Aorta (tissue), 5 donors: ENCODE measurements around the gene SPIN4. TPM values are rescaled to one million over a fixed set of nuclear protein-coding genes. Genes with fewer than 3 reads are reported as not detected.
"Not testable (repeated sequence)": the region's sequence is repeated elsewhere in the genome, so short reads cannot be mapped to it uniquely, and the experiment has no call there.

ENCODE experiments used
- ATAC-seq: fragments of 200-7000 bp; cut with Tn5 transposase; one replicate; pipeline ENCODE4 v1.9.1; 2022; ENCODE audit warnings: moderate library complexity; ENCODE audit not compliant: low FRiP score
- DNase-seq, 2 donors: peaks; one replicate each; pipeline ENCODE4 v3.0.0-alpha.2; 2020
- H3K27ac ChIP-seq, 2 donors: one replicate each; pipeline ENCODE4 v1.5.1; 2013; ENCODE audit warnings: low read length in 2 of 2, mild to moderate bottlenecking in 2 of 2, moderate library complexity in 2 of 2, control low read depth in 1 of 2, inconsistent platforms in 1 of 2, low read depth in 1 of 2
- H3K27me3 ChIP-seq, 2 donors: one replicate each; pipeline ENCODE4 v1.6.1; 2013; ENCODE audit warnings: control low read depth in 1 of 2, low read length in 1 of 2, mild to moderate bottlenecking in 1 of 2, moderate library complexity in 1 of 2; ENCODE audit not compliant: insufficient read depth in 2 of 2, control insufficient read depth in 1 of 2
- H3K36me3 ChIP-seq, 2 donors: one replicate each; pipeline ENCODE4 v1.6.1; 2013; ENCODE audit warnings: control low read depth in 1 of 2, low read length in 1 of 2, mild to moderate bottlenecking in 1 of 2; ENCODE audit not compliant: insufficient read depth in 2 of 2, control insufficient read depth in 1 of 2
- H3K4me1 ChIP-seq, 2 donors: one replicate each; pipeline ENCODE4 v1.6.1; 2013; ENCODE audit warnings: low read length in 2 of 2, control low read depth in 1 of 2, mild to moderate bottlenecking in 1 of 2, moderate library complexity in 1 of 2; ENCODE audit not compliant: insufficient read depth in 2 of 2, control insufficient read depth in 1 of 2
- H3K4me3 ChIP-seq, 2 donors: one replicate each; pipeline ENCODE4 v1.5.1; 2013; ENCODE audit warnings: low read length in 2 of 2, control low read depth in 1 of 2, mild to moderate bottlenecking in 1 of 2
- H3K9me3 ChIP-seq: one replicate; pipeline ENCODE4 v1.6.1; 2013; ENCODE audit warnings: mild to moderate bottlenecking, low read length; ENCODE audit not compliant: control insufficient read depth
- WGBS, 2 donors: extraction: QIAGEN DNeasy Blood & Tissue Kit; methylation state at CpG; one replicate each; pipeline ENCODE4 v1.1.7; 2013; 5-methylcytosine and 5-hydroxymethylcytosine counted together
- intact Hi-C, 2 donors: fragments of 100-400 bp; cut with DNase I; formaldehyde crosslinking; loops; one replicate each; pipeline versions ENCODE4 v1.14.2 to v1.15.0; 2022
- long read RNA-seq, 2 donors: library from polyadenylated mRNA; unstranded; transcript quantifications; one replicate each; pipeline ENCODE4 v2.0.0, GENCODE V29; 2020 to 2021
- polyA plus RNA-seq, 2 donors: library from polyadenylated mRNA; stranded (reverse); fragments of 200-250 nt; gene quantifications; one replicate each; pipeline ENCODE4 v1.2.3, GENCODE V29; 2013
- total RNA-seq, 2 donors: library from RNA; stranded (reverse); fragmentation: NEBNext Ultra II Directional; extraction: Animal tissue kit (Norgen Biotek cat#: 25700); gene quantifications; one replicate each; pipeline ENCODE4 v1.2.1, GENCODE V29; 2021
- donor health status: healthy with polysubstance abuse.
- donor health status: Bipolar disorder and iron deficiency.
- donor health status: DM: no; HTN: no; CAD: no.
- donor health status: DM: no; HTN: no; CAD: no.
- donor health status: DM: yes; HTN: yes; CAD: no.

SPIN4 gene
- total RNA-seq: 10 to 100 TPM in 1 of 2 donors, 1 to 10 TPM in 1; 9.8 to 12.3 TPM
- polyA plus RNA-seq: 1 to 10 TPM; 2.1 to 4.1 TPM
- long read RNA-seq, donor 1, full-length matches to known transcripts: 4 of 4 reads
- long read RNA-seq, donor 1, partial matches to known transcripts: 0 of 4 reads
- long read RNA-seq, donor 1, other reads (novel, unspliced or antisense): 0 of 4 reads
- long read RNA-seq, donor 2: 0 reads

DNA sequence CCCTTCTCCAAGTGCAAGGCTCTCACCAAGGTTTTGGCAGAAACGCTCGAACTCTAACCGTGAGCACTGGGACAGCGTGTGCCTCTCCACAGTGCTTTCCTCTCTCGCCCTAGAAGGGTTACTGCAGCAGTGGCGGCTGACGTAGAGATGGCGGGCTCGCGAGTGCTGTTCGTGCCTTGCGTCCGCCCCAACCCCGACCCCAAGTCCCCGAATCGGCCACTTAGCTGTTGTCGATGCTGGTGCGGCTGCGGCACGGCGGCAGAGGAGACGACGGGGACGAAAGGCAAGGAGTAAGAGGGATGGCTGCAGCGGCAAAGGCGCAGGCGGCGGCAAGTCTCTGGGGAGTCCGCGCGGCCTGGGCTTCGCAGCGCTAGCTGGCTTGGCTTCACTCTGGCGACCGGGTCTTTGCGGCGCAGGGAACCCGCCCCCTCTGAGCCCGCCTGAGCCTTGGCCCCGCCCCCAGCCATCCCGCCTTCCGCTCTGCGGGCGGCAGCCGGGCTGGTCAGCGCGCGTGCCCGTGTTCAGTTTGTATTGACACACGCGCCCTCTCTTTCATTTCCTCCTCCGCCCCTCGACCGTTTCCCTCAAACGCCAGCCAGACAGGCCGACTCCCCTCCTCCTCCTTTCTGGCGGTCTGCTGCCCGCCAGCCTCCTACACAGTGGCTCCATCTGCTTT lies at the start of gene SPIN4:
SPIN4 (minus strand) TSS at position 392 of the 676 bp plus-strand sequence. CDS start 513 bp downstream, outside the sequence.
- H3K36me3 ChIP-seq: no peaks in the 10 kb centered on the region
- ATAC-seq: peak; percentile 96
- H3K27ac ChIP-seq: peak within 1 kb of the TSS in 1 of 2 donors; percentile 80
- 0 to 18% methylated on average over 50 to 58 of the region's 58 CpGs for WGBS, 2 donors
- DNase-seq: peak; percentile 93 to 95
- H3K4me1 ChIP-seq: no peaks in the 10 kb centered on the region
- no peaks in the 10 kb centered on the region for H3K27me3 ChIP-seq
- H3K9me3 ChIP-seq: no peaks in the 10 kb centered on the region
- peak within 1 kb of the TSS; percentile 49 to 60 for H3K4me3 ChIP-seq
- intact Hi-C loops: loop anchor here in 1 of 2 donors (5.0 kb wide), 1 partner anchor 211 kb away; no protein-coding TSS in a partner anchor

GRCh38 chrX:63400340-63400739 lies 49.2 kb upstream of the SPIN4 start:
- DNase-seq (no peak), ATAC-seq (no peak)
- H3K27ac ChIP-seq: no peak overlapping the region
- H3K4me1 ChIP-seq: no peaks in the 10 kb centered on the region
- H3K4me3 ChIP-seq: no peak overlapping the region
- no peaks in the 10 kb centered on the region for H3K9me3 ChIP-seq
- H3K36me3 ChIP-seq: no peaks in the 10 kb centered on the region
- H3K27me3 ChIP-seq: no peaks in the 10 kb centered on the region
- intact Hi-C loops: no loop called here

DNA sequence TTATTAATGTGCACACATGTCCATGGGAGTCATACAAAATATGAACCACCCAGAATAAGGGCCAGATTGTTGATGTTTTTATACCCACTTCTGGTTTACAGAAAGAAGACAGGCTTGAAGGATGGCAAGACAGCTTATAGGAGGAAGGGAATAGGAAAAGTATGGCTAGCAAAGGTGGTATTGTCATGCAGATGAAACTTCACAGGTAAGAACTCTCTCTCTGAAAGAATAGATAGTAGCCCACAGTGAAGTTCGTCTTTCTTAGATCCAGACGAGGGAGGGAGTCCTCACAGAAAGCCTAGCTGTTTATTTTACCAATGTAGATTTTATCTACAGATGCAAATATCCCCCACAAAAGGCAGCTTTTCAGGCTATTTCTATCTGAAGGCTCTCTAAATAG lies 43.7 kb upstream of the SPIN4 start:
- WGBS, 2 donors: 70 to 79% methylated on average over 2 of the region's 2 CpGs
- no peaks in the 10 kb centered on the region for H3K9me3 ChIP-seq
- no peak for ATAC-seq
- DNase-seq: no peak
- H3K27ac ChIP-seq: no peak overlapping the region
- no peaks in the 10 kb centered on the region for H3K4me1 ChIP-seq
- H3K4me3 ChIP-seq: no peak overlapping the region
- intact Hi-C loops: no loop called here
- no peaks in the 10 kb centered on the region for H3K36me3 ChIP-seq
- H3K27me3 ChIP-seq: no peaks in the 10 kb centered on the region

DNA sequence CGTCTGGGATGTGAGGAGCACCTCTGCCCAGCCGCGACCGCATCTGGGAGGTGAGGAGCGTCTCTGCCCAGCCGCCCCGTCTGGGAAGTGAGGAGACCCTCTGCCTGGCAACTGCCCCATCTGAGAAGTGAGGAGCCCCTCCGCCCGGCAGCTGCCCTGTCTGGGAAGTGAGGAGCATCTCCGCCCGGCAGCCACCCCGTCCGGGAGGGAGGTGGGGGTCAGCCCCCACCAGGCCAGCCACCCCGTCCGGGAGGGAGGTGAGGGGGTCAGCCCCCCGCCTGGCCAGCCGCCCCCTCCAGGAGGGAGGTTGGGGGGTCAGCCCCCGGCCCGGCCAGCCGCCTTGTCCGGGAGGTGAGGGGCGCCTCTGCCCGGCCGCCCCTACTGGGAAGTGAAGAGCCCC lies 42.0 kb upstream of the SPIN4 start:
- intact Hi-C loops, H3K27me3 ChIP-seq, H3K27ac ChIP-seq, H3K4me1 ChIP-seq, H3K9me3 ChIP-seq, ATAC-seq, H3K4me3 ChIP-seq, H3K36me3 ChIP-seq: not testable (repeated sequence)
- WGBS, 2 donors: 96 to 98% methylated on average over 14 to 24 of the region's 24 CpGs
- DNase-seq: peak in 1 of 2 donors; percentile 73

GRCh38 chrX:63387411-63387810 lies 36.3 kb upstream of the SPIN4 start:
- Histone ChIP-seq H3K4me1 (no peaks in the 10 kb centered on the region), H3K9me3 (no peaks in the 10 kb centered on the region), H3K27me3 (no peaks in the 10 kb centered on the region), H3K36me3 (no peaks in the 10 kb centered on the region), H3K27ac (no peak overlapping the region), H3K4me3 (no peak overlapping the region)
- intact Hi-C loops: no loop called here
- WGBS, 2 donors: 73 to 96% methylated on average over 3 of the region's 3 CpGs
- ATAC-seq (no peak), DNase-seq (no peak)

GRCh38 chrX:63384263-63384662 lies 33.1 kb upstream of the SPIN4 start:
- H3K27ac ChIP-seq, DNase-seq, H3K4me3 ChIP-seq, H3K9me3 ChIP-seq, H3K27me3 ChIP-seq, ATAC-seq, H3K36me3 ChIP-seq, intact Hi-C loops, H3K4me1 ChIP-seq: not testable (repeated sequence)

DNA sequence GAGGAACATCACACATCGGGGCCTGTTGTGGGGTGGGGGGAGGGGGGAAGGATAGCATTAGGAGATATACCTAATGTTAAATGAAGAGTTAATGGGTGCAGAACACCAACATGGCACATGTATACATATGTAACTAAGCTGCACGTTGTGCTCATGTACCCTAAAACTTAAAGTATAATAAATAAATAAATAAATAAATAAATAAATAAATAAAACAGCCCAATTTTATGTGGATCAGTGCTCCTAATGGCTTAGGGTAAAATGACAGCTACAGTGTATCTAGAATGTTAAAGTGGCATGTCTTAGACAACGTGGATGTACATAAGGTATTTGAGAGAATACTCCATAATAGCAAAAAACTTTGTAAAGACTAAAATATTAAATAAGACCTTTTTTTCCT lies 21.9 kb upstream of the SPIN4 start:
- H3K9me3 ChIP-seq, H3K27ac ChIP-seq, DNase-seq, H3K27me3 ChIP-seq, intact Hi-C loops, H3K36me3 ChIP-seq, ATAC-seq, H3K4me1 ChIP-seq, H3K4me3 ChIP-seq: not testable (repeated sequence)
- WGBS, 2 donors: 91 to 98% methylated on average over 3 of the region's 3 CpGs

GRCh38 chrX:63367699-63368098 lies 16.6 kb upstream of the SPIN4 start:
- H3K27me3 ChIP-seq, H3K9me3 ChIP-seq, H3K27ac ChIP-seq, H3K4me1 ChIP-seq, DNase-seq, H3K4me3 ChIP-seq, intact Hi-C loops, ATAC-seq, H3K36me3 ChIP-seq: not testable (repeated sequence)
- 60 to 94% methylated on average over 4 to 5 of the region's 5 CpGs for WGBS, 2 donors

- Histone ChIP-seq H3K36me3 (no peaks in the 10 kb centered on the region), H3K4me1 (no peaks in the 10 kb centered on the region), H3K27ac (no peak overlapping the region), H3K9me3 (no peaks in the 10 kb centered on the region), H3K27me3 (no peaks in the 10 kb centered on the region), H3K4me3 (no peak overlapping the region)
- ATAC-seq: no peak
- 84 to 97% methylated on average over 4 of the region's 4 CpGs for WGBS, 2 donors
- intact Hi-C loops: no loop called here
- no peak for DNase-seq
Observed at GRCh38 chrX:63363788-63364187, 12.7 kb upstream of the SPIN4 start.
